HUES6 (cell line): Measurements from ENCODE around the gene TAF6L.
"Not testable (repeated sequence)": the region's sequence is repeated elsewhere in the genome, so short reads cannot be mapped to it uniquely, and the experiment has no call there.

Experiments used
- H3K27ac ChIP-seq: 2 replicates; pipeline ENCODE4 v1.7.0; 2013; ENCODE audit warnings: low read depth, mild to moderate bottlenecking, low read length, inconsistent platforms
- H3K27me3 ChIP-seq: 2 replicates; pipeline ENCODE4 v1.6.1; 2013; ENCODE audit warnings: low read length; ENCODE audit not compliant: control insufficient read depth, insufficient read depth
- H3K36me3 ChIP-seq: 2 replicates; pipeline ENCODE4 v1.6.1; 2013; ENCODE audit warnings: low read length; ENCODE audit not compliant: control insufficient read depth, insufficient read depth
- H3K4me1 ChIP-seq: 2 replicates; pipeline ENCODE4 v1.6.1; 2013; ENCODE audit warnings: low read length; ENCODE audit not compliant: control insufficient read depth, insufficient read depth
- H3K4me3 ChIP-seq: 2 replicates; pipeline ENCODE4 v1.5.1; 2013; ENCODE audit warnings: low read depth, low read length
- H3K9ac ChIP-seq: one replicate; pipeline ENCODE4 v1.6.1; 2013; ENCODE audit warnings: mild to moderate bottlenecking, low read length
- H3K9me3 ChIP-seq: 2 replicates; pipeline ENCODE4 v1.6.1; 2013; ENCODE audit warnings: low read depth, low read length; ENCODE audit not compliant: control insufficient read depth, insufficient read depth

TAF6L gene

DNA sequence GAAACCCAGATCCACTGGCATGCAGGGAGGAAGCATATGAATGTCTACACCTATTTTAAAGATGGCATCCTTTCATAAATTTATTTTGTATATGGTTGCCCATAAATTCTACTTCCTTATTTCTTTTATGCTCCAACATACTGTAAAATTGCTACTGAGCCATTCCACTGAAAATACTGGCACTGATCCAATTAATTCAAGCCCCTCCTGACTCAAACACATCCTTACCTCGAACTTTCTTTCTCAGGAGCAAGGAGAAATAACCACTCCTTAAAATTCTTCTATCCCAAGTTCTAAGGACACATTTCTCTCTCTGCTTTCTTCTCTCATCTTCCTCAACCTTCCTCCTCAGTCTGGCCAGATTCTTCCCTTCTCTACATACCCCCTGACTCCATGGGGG lies 39.6 kb downstream of the TAF6L start:
- Histone ChIP-seq H3K9ac (no peak overlapping the region), H3K27ac (no peak overlapping the region), H3K9me3 (no peaks in the 10 kb centered on the region), H3K36me3 (0 out of 2 replicates have a peak, but pooled peaks cover under 1% of the 10 kb centered on the region), H3K4me1 (peaks cover 9% of the 10 kb centered on the region; the same call in 1 of the 2 replicates), H3K27me3 (no peaks in the 10 kb centered on the region), H3K4me3 (no peak overlapping the region)

DNA sequence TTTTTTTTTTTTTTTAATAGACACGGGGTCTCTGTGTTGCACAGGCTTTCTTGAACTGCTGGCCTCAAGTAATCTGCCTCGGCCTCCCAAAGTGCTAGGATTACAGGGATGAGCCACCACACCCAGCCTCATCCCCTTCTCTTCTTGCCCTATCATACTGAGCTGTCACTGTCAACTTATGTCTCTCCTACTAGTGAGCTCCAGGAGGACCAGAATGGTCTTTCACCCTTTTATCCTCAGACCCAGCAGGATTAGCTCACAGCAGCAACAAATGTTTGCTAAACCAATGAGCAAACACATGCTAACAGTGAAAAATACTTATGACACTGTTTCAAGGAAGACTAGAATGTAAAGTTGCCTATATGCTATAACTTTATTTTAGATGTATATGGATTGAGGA lies 40.5 kb downstream of the TAF6L start:
- H3K36me3 ChIP-seq, result peaks cover 3% of the 10 kb centered on the region
- peaks cover 2% of the 10 kb centered on the region; the same call in 1 of the 2 replicates for H3K4me1 ChIP-seq
- H3K9ac ChIP-seq, result no peak overlapping the region

DNA sequence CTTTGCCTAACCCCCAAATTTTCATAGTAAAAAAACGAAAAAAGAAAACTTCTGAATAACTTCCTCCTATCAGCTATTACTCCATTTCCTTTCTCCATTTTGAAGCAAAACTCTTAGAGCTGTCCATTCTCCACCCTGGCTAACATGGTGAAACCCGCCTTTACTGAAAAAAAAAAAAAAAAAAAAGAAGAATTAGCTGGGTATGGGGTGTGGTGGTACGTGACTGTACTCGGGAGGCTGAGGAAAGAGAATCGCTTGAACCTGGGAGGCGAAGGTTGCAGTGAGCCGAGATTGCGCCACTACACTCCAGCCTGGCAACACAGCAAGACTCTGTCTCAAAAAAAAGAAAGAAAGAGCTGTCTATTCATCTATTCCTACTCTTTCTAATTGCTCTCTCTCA lies 45.4 kb downstream of the TAF6L start:
- Histone ChIP-seq H3K27me3 (no peaks in the 10 kb centered on the region), H3K36me3 (peaks cover 32% of the 10 kb centered on the region), H3K27ac (no peak overlapping the region), H3K9ac (no peak overlapping the region), H3K4me3 (no peak overlapping the region), H3K4me1 (no peaks in the 10 kb centered on the region), H3K9me3 (no peaks in the 10 kb centered on the region)

More for the DNA sequence above, 40.5 kb downstream of the TAF6L start:
- H3K4me3 ChIP-seq, result no peak overlapping the region
- no peak overlapping the region for H3K27ac ChIP-seq
- H3K9me3 ChIP-seq, result no peaks in the 10 kb centered on the region
- H3K27me3 ChIP-seq, result no peaks in the 10 kb centered on the region

DNA sequence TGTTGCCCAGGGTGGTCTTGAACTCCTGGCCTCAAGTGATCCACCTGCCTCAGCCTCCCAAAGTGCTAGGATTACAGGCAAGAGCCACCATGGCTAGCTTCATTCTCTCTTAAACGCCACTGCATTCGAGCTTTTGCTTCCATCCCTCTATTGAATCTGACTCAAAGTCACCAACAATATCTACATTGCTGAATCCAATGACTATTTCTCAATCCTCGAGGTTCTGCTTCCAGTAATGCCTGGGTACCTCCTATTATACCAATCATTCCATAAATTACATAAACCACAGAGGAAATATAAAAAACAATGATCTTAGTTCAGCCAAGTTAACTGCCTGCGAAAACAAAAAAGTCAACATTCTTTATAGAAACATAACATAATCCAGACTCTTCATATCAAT lies 45.9 kb downstream of the TAF6L start:
- no peak overlapping the region for H3K27ac ChIP-seq
- H3K9me3 ChIP-seq, result no peaks in the 10 kb centered on the region
- no peaks in the 10 kb centered on the region for H3K4me1 ChIP-seq
- peaks cover 37% of the 10 kb centered on the region for H3K36me3 ChIP-seq
- H3K27me3 ChIP-seq, result no peaks in the 10 kb centered on the region
- no peak overlapping the region for H3K9ac ChIP-seq
- no peak overlapping the region for H3K4me3 ChIP-seq

DNA sequence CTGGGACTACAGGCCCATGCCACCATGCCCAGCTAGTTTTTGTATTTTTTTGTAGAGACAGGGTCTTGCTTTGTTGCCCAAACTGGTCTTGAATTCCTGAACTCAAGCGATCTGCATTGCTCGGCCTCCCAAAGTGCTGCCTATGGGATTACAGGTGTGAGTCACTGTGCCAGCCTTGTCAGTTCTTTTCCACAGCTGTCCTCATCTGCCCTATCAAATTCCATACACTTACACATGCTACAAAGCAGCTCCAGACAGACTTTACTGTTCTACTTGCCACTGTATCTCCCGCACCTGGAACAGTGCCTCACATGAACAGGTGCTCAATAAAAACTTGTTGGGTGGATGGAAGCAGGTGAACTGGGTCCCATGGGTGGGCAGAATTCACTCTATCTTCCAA lies 52.5 kb downstream of the TAF6L start:
- no peaks in the 10 kb centered on the region for H3K27me3 ChIP-seq
- no peaks in the 10 kb centered on the region for H3K4me1 ChIP-seq
- H3K27ac ChIP-seq, result no peak overlapping the region
- H3K9me3 ChIP-seq, result no peaks in the 10 kb centered on the region
- H3K4me3 ChIP-seq, result no peak overlapping the region
- H3K9ac ChIP-seq, result no peak overlapping the region
- H3K36me3 ChIP-seq, result peaks cover 83% of the 10 kb centered on the region

DNA sequence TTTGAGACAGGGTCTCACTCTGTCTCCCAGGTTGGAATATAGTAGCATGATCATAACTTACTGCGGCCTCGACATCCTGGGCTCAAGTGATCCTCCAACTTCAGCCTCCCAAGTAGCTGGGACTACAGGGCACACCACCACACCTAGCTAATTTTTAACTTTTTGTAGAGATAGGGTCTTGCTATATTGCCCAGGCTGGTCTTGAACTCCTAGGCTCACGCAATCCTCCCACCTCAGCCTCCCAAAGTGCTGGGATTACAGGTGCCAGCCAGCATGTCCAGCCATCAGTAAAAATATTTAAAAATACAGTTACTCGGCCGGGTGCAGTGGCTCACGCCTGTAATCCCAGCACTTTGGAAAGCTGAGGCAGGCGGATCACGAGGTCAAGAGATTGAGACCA lies 56.9 kb downstream of the TAF6L start:
- not testable (repeated sequence) for H3K27me3 ChIP-seq, H3K27ac ChIP-seq, H3K4me1 ChIP-seq, H3K4me3 ChIP-seq, H3K9ac ChIP-seq, H3K9me3 ChIP-seq
- peaks cover 50% of the 10 kb centered on the region for H3K36me3 ChIP-seq

DNA sequence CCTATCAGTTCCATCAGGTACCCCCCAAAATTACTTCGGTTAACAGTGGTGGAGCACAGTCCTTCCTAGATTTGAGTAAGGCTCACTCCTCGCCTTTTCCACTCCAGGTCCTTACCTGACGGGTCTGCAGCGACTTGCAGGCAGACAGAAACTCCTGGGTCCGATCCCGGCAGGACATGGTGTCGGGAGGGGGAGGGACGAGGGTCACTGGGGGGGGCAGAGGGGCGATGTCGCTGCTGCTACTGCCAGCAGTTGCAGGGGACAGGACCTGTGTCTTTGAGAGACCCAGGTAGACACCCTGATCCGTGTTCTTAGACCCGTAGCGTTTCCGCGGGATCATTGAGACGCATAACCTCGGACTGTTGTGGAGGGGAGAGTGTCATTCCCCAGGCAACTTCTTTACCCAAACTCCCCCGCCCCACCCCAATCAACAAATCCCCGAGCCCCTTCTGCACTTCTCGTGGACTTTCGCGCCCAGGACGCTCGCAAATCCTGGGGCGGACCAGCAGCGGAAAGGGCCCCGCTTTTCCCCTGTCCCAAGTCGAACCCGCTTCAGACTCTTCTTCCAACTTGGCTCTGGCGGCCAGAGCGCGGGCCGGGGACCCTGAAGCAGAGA lies 59.8 kb downstream of the TAF6L start:
- Histone ChIP-seq H3K9ac (peak overlapping the region; percentile 97), H3K27ac (peak overlapping the region; percentile 97; the same call in 1 of the 2 replicates), H3K27me3 (no peaks in the 10 kb centered on the region), H3K4me1 (peaks cover 4% of the 10 kb centered on the region; the same call in 1 of the 2 replicates), H3K4me3 (peak overlapping the region; percentile 92), H3K9me3 (no peaks in the 10 kb centered on the region), H3K36me3 (peaks cover 48% of the 10 kb centered on the region)

DNA sequence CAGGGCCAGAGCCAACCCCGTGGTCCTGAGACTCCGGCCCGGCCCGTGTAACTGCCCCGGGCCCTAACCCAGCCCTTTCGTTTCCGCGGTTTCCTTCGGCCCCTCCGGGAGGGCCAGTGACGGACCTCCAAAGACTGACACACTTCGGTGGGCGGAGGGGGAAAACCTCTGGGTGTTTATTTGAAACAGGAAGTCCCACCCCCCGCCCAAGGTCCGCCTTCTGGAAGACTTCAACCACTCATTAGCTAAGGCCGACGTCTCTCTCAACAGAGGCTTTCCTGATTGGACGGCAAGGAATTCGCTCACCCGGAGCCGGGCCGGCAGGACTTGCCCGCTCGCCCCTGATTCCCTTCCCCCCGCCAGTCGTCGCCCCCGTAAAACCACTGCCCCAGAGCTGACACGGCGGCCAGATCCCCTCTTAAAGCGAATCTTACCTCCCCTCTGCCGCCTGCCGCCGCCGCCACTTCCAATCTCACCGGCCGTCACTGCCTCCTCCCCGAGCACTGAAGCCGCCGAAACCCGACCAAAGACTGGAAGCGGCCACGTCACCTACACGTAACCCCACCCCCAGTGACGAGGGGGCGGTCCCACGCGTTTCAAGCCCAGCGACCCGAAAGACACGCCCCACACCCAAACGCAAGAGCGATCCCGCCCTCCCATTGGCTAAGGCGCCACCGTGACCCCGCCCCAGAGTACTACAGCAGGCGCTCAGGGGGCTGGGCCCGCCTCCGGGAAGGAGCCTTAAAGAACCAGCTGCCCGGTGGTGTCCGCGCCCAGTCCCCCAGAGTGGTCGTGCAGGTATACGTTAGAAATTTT lies 60.5 kb downstream of the TAF6L start, which contains the start of gene STX5:
STX5 (minus strand) TSS at position 532 of the 816 bp plus-strand sequence. CDS start 808 bp downstream, outside the sequence.
- H3K9me3 ChIP-seq, result no peaks in the 10 kb centered on the region
- peaks cover 53% of the 10 kb centered on the region for H3K36me3 ChIP-seq
- peak within 1 kb of the TSS; percentile 97 for H3K9ac ChIP-seq
- H3K4me1 ChIP-seq, result peaks cover 4% of the 10 kb centered on the region; the same call in 1 of the 2 replicates
- peak within 1 kb of the TSS; percentile 92 for H3K4me3 ChIP-seq
- H3K27me3 ChIP-seq, result no peaks in the 10 kb centered on the region
- H3K27ac ChIP-seq, result peak within 1 kb of the TSS; percentile 97

DNA sequence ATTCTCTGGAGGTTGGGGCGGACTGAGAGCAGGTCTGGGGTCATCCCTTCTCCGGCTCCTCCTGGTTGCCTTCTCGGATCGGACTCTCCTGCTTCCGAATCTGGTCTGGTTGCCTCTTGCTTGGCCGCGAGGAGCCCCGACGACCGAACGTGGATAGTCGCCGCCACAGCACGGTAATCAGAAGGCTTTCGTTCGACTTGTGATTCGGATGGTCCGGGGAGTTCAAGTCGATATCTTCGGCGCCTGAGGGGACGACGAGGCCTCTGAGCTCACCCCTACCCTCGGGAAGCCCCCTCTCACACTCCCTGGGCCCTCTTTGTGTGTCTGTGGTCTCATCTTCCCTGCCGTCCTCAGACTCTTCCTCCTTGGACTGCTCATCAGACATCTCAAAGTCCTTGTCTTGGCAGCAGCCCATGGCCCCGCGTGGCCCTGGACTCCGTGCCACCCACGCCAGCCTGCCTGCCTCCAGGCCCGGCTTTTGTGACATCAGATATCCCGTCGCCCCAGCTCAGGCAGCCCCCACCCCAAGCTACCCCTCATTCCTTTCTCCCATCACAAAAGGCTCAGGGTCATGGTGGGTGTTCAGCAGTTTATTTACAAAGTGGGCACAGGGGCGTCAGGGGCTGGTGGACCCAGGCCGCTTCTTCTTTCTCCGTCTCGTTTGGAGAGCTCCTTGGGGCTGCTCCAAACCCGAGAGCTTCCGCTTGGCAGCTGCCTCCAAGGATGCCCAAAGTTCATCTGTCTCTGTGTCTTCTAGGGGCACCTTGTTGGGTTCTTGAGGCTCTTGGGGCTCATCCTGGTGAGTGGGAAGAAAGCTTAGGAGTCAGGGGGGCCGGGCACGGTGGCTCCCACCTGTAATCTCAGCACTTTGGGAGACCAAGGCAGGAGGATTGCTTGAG lies 61.4 kb downstream of the TAF6L start, which contains the start of gene TEX54:
TEX54 (minus strand) TSS at position 506 of the 899 bp plus-strand sequence.
- peak within 1 kb of the TSS; percentile 97 for H3K27ac ChIP-seq
- H3K4me3 ChIP-seq, result peak within 1 kb of the TSS; percentile 92
- peaks cover 4% of the 10 kb centered on the region; the same call in 1 of the 2 replicates for H3K4me1 ChIP-seq
- H3K9ac ChIP-seq, result peak within 1 kb of the TSS; percentile 97
- peaks cover 50% of the 10 kb centered on the region for H3K36me3 ChIP-seq
- H3K27me3 ChIP-seq, result no peaks in the 10 kb centered on the region
- no peaks in the 10 kb centered on the region for H3K9me3 ChIP-seq

DNA sequence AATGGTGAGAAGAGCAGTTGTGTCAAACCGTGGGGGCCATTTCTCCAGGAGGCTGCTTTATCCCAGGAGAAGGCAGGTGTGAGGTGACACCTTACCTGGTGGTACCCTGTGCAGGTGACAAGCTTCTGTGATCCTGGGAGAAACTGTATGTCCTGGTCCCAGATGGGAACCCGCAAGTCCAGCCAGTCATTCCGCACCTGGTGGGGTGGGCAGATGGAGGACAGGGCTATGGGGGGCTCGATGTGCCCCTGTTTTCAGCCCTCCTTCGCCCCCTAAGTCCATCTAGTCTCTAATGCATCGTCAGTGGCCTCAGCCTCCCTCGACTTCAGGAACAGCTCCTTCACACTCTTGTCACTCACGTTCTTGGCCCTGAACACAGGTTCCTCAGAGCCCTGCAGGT lies 64.1 kb downstream of the TAF6L start:
- peaks cover 43% of the 10 kb centered on the region for H3K36me3 ChIP-seq
- no peak overlapping the region for H3K9ac ChIP-seq
- no peak overlapping the region for H3K4me3 ChIP-seq
- no peak overlapping the region for H3K27ac ChIP-seq
- H3K9me3 ChIP-seq, result no peaks in the 10 kb centered on the region
- H3K27me3 ChIP-seq, result no peaks in the 10 kb centered on the region
- peaks cover 4% of the 10 kb centered on the region; the same call in 1 of the 2 replicates for H3K4me1 ChIP-seq
